Mesendoderm (in vitro differentiated cells): ENCODE data around the gene PQBP1.

Experiments
- DNase-seq: peaks from one replicate; pipeline ENCODE4 v3.0.0; 2013
- H2AK5ac ChIP-seq: 2 replicates; pipeline ENCODE4 v1.6.1; 2013; ENCODE audit warnings: low read length, inconsistent platforms
- H2BK120ac ChIP-seq: 2 replicates; pipeline ENCODE4 v1.6.1; 2013; ENCODE audit warnings: low read depth, mild to moderate bottlenecking, low read length, moderate library complexity, mixed read lengths
- H2BK15ac ChIP-seq: replicated peaks from 2 replicates; pipeline ENCODE4 v1.6.1; 2013; ENCODE audit warnings: low read depth, mild to moderate bottlenecking, moderate library complexity
- H2BK5ac ChIP-seq: 2 replicates; pipeline ENCODE4 v1.6.1; 2013; ENCODE audit warnings: low read length, inconsistent platforms
- H3K18ac ChIP-seq: 2 replicates; pipeline ENCODE4 v1.6.1; 2013; ENCODE audit warnings: mild to moderate bottlenecking, low read length, mixed read lengths
- H3K23ac ChIP-seq: one replicate; pipeline ENCODE4 v1.6.1; 2013; ENCODE audit warnings: low read length
- H3K27ac ChIP-seq: 2 replicates; pipeline ENCODE4 v1.5.1; 2013; ENCODE audit warnings: low read depth, mild to moderate bottlenecking, inconsistent platforms, low read length, moderate library complexity
- H3K27me3 ChIP-seq: 2 replicates; pipeline ENCODE4 v1.6.1; 2013; ENCODE audit warnings: low read length, control low read depth, mild to moderate bottlenecking, inconsistent platforms; ENCODE audit not compliant: insufficient read depth, poor library complexity
- H3K36me3 ChIP-seq: 2 replicates; pipeline ENCODE4 v1.6.1; 2013; ENCODE audit warnings: low read length, inconsistent platforms; ENCODE audit not compliant: control insufficient read depth, insufficient read depth
- H3K4ac ChIP-seq: one replicate; pipeline ENCODE4 v1.6.1; 2013; ENCODE audit warnings: low read depth, mild to moderate bottlenecking, low read length, moderate library complexity
- H3K4me1 ChIP-seq: 2 replicates; pipeline ENCODE4 v1.6.1; 2013; ENCODE audit warnings: low read depth, low read length, inconsistent platforms; ENCODE audit not compliant: control insufficient read depth
- H3K4me2 ChIP-seq: 2 replicates; pipeline ENCODE4 v1.6.1; 2013; ENCODE audit warnings: low read length
- H3K4me3 ChIP-seq: 2 replicates; pipeline ENCODE4 v1.5.1; 2013; ENCODE audit warnings: mild to moderate bottlenecking, low read length
- H3K56ac ChIP-seq: one replicate; pipeline ENCODE4 v1.6.1; 2013; ENCODE audit warnings: low read length
- H3K79me1 ChIP-seq: 2 replicates; pipeline ENCODE4 v1.6.1; 2013; ENCODE audit warnings: low read length, inconsistent platforms
- H3K79me2 ChIP-seq: 2 replicates; pipeline ENCODE4 v1.6.1; 2013; ENCODE audit warnings: mild to moderate bottlenecking, low read length; ENCODE audit not compliant: control insufficient read depth, insufficient read depth
- H3K9ac ChIP-seq: 2 replicates; pipeline ENCODE4 v1.6.1; 2013; ENCODE audit warnings: low read length, inconsistent platforms
- H4K5ac ChIP-seq: one replicate; pipeline ENCODE4 v1.6.1; 2013; ENCODE audit warnings: low read length
- H4K8ac ChIP-seq: one replicate; pipeline ENCODE4 v1.6.1; 2013; ENCODE audit warnings: low read depth, mild to moderate bottlenecking, control low read depth, low read length, moderate library complexity
- WGBS: extraction: QIAGEN DNeasy Blood & Tissue Kit; methylation state at CpG from one replicate; pipeline ENCODE4 v1.1.7; 2013; ENCODE audit warnings: low lambda C conversion rate, missing lambda C conversion rate; ENCODE audit not compliant: insufficient coverage; ENCODE audit errors: extremely low coverage; 5-methylcytosine and 5-hydroxymethylcytosine counted together

Gene PQBP1

GRCh38 chrX:48920718-48921104 is 23.0 kb downstream of the PQBP1 start:
- H3K4ac ChIP-seq, result no peak overlapping the region
- no peak overlapping the region for H2BK5ac ChIP-seq
- peaks cover 15% of the 10 kb centered on the region for H3K79me2 ChIP-seq
- no peak overlapping the region for H3K9ac ChIP-seq
- no peak overlapping the region for H4K5ac ChIP-seq
- no peak overlapping the region for H3K27ac ChIP-seq
- no peak overlapping the region for H2AK5ac ChIP-seq
- no peak overlapping the region for H3K56ac ChIP-seq
- peaks cover 2% of the 10 kb centered on the region for H3K36me3 ChIP-seq
- H2BK15ac ChIP-seq, result no peak overlapping the region
- H3K4me2 ChIP-seq, result no peak overlapping the region
- no peak overlapping the region for H3K23ac ChIP-seq
- H2BK120ac ChIP-seq, result no peak overlapping the region
- H3K18ac ChIP-seq, result no peak overlapping the region
- no peaks in the 10 kb centered on the region for H3K27me3 ChIP-seq
- WGBS, result no CpG with 5 or more reads among the region's 4 CpGs
- no peaks in the 10 kb centered on the region for H3K79me1 ChIP-seq
- peaks cover 9% of the 10 kb centered on the region for H3K4me1 ChIP-seq
- no peak overlapping the region for H4K8ac ChIP-seq
- no peak overlapping the region for H3K4me3 ChIP-seq
- peak; percentile 52 for DNase-seq

GRCh38 chrX:48923771-48924170 is 26.0 kb downstream of the PQBP1 start:
- no peak overlapping the region for H3K9ac ChIP-seq
- H3K36me3 ChIP-seq, result peaks cover 2% of the 10 kb centered on the region
- H2BK5ac ChIP-seq, result no peak overlapping the region
- H3K79me1 ChIP-seq, result no peaks in the 10 kb centered on the region
- no peak overlapping the region for H2BK15ac ChIP-seq
- no peaks in the 10 kb centered on the region for H3K79me2 ChIP-seq
- no peak overlapping the region for H4K8ac ChIP-seq
- DNase-seq, result no peak
- H3K18ac ChIP-seq, result no peak overlapping the region
- no peak overlapping the region for H2BK120ac ChIP-seq
- H3K4ac ChIP-seq, result no peak overlapping the region
- no peak overlapping the region for H4K5ac ChIP-seq
- H3K23ac ChIP-seq, result no peak overlapping the region
- no peak overlapping the region for H3K56ac ChIP-seq
- no peaks in the 10 kb centered on the region for H3K27me3 ChIP-seq
- WGBS, result no CpG with 5 or more reads among the region's 13 CpGs
- no peak overlapping the region for H3K4me2 ChIP-seq
- peaks cover 9% of the 10 kb centered on the region for H3K4me1 ChIP-seq
- H3K4me3 ChIP-seq, result no peak overlapping the region
- H2AK5ac ChIP-seq, result no peak overlapping the region
- no peak overlapping the region for H3K27ac ChIP-seq

GRCh38 chrX:48924270-48924669 is 26.5 kb downstream of the PQBP1 start:
- Histone ChIP-seq H4K8ac (no peak overlapping the region), H3K18ac (no peak overlapping the region), H3K4me3 (no peak overlapping the region), H3K23ac (no peak overlapping the region), H2BK120ac (no peak overlapping the region), H2BK5ac (no peak overlapping the region), H3K27me3 (no peaks in the 10 kb centered on the region), H2AK5ac (no peak overlapping the region), H3K4ac (no peak overlapping the region), H2BK15ac (no peak overlapping the region), H3K79me2 (no peaks in the 10 kb centered on the region), H4K5ac (no peak overlapping the region), H3K79me1 (no peaks in the 10 kb centered on the region), H3K9ac (no peak overlapping the region), H3K27ac (no peak overlapping the region), H3K36me3 (peaks cover 2% of the 10 kb centered on the region), H3K4me2 (no peak overlapping the region), H3K4me1 (peaks cover 9% of the 10 kb centered on the region), H3K56ac (no peak overlapping the region)
- no peak for DNase-seq
- WGBS, result no CpG with 5 or more reads among the region's 5 CpGs

GRCh38 chrX:48927123-48927522 is 29.4 kb downstream of the PQBP1 start:
- Histone ChIP-seq H3K4me1 (no peaks in the 10 kb centered on the region), H2BK5ac (peak overlapping the region; percentile 70), H3K4me3 (no peak overlapping the region), H3K4ac (no peak overlapping the region), H3K56ac (peak overlapping the region; percentile 60), H3K27ac (peak overlapping the region; percentile 81), H3K9ac (no peak overlapping the region), H3K18ac (peak overlapping the region; percentile 90), H4K5ac (no peak overlapping the region), H3K79me2 (no peaks in the 10 kb centered on the region), H2AK5ac (no peak overlapping the region), H3K4me2 (no peak overlapping the region), H3K23ac (no peak overlapping the region), H3K36me3 (peaks cover 2% of the 10 kb centered on the region), H2BK120ac (no peak overlapping the region), H3K79me1 (no peaks in the 10 kb centered on the region), H2BK15ac (no peak overlapping the region), H4K8ac (no peak overlapping the region), H3K27me3 (no peaks in the 10 kb centered on the region)
- peak; percentile 33 for DNase-seq
- WGBS, result no CpG with 5 or more reads among the region's 5 CpGs

GRCh38 chrX:48927736-48928382 is 30.1 kb downstream of the PQBP1 start:
- Histone ChIP-seq H2BK15ac (no peak overlapping the region), H3K27me3 (no peaks in the 10 kb centered on the region), H3K4me3 (no peak overlapping the region), H2BK120ac (no peak overlapping the region), H4K5ac (no peak overlapping the region), H3K79me2 (no peaks in the 10 kb centered on the region), H3K56ac (peak overlapping the region; percentile 60), H3K36me3 (peaks cover 2% of the 10 kb centered on the region), H3K9ac (no peak overlapping the region), H3K4me2 (no peak overlapping the region), H3K4me1 (no peaks in the 10 kb centered on the region), H3K23ac (no peak overlapping the region), H3K4ac (no peak overlapping the region), H2AK5ac (no peak overlapping the region), H3K79me1 (no peaks in the 10 kb centered on the region), H4K8ac (no peak overlapping the region), H3K27ac (peak overlapping the region; percentile 81), H2BK5ac (no peak overlapping the region), H3K18ac (no peak overlapping the region)
- peak; percentile 82 for DNase-seq
- no CpG with 5 or more reads among the region's 2 CpGs for WGBS

- no peak overlapping the region for H3K9ac ChIP-seq
- H2BK15ac ChIP-seq, result no peak overlapping the region
- no peaks in the 10 kb centered on the region for H3K27me3 ChIP-seq
- H3K23ac ChIP-seq, result no peak overlapping the region
- peaks cover 3% of the 10 kb centered on the region for H3K79me2 ChIP-seq
- WGBS, result no CpG with 5 or more reads among the region's 2 CpGs
- no peak overlapping the region for H4K8ac ChIP-seq
- H2BK120ac ChIP-seq, result no peak overlapping the region
- no peak overlapping the region for H2BK5ac ChIP-seq
- H4K5ac ChIP-seq, result no peak overlapping the region
- no peak overlapping the region for H3K4ac ChIP-seq
- no peaks in the 10 kb centered on the region for H3K79me1 ChIP-seq
- H3K56ac ChIP-seq, result no peak overlapping the region
- H3K4me1 ChIP-seq, result no peaks in the 10 kb centered on the region
- no peak overlapping the region for H2AK5ac ChIP-seq
- no peak overlapping the region for H3K18ac ChIP-seq
- H3K4me3 ChIP-seq, result no peak overlapping the region
- H3K36me3 ChIP-seq, result peaks cover 2% of the 10 kb centered on the region
- no peak overlapping the region for H3K27ac ChIP-seq
- no peak for DNase-seq
- no peak overlapping the region for H3K4me2 ChIP-seq
Observed at GRCh38 chrX:48933757-48934156, 36.0 kb downstream of the PQBP1 start.
